Measurements from ENCODE around the gene PIK3R4. TPM values are rescaled to one million over a fixed set of nuclear protein-coding genes. Genes with fewer than 3 reads are reported as not detected.

The PIK3R4 gene
- total RNA-seq, 1 experiment from 2014 or later: 43.4 TPM

GRCh38 chr3:130729154-130729553 is 17.5 kb downstream of the PIK3R4 start:
- Histone ChIP-seq H3K27me3 (no peaks in the 10 kb centered on the region), H3K36me3 (peaks cover 34% of the 10 kb centered on the region)
- no peak for DNase-seq

GRCh38 chr3:130728037-130728436 is 18.6 kb downstream of the PIK3R4 start:
- no peak overlapping the region for H3K4me3 ChIP-seq
- H3K4me1 ChIP-seq: no peaks in the 10 kb centered on the region
- peaks cover 29% of the 10 kb centered on the region for H3K36me3 ChIP-seq
- H3K27me3 ChIP-seq: no peaks in the 10 kb centered on the region
- DNase-seq: no peak
- H3K9me3 ChIP-seq (replicated peaks): no peaks in the 10 kb centered on the region
- no peak overlapping the region for H3K27ac ChIP-seq

More at GRCh38 chr3:130729154-130729553, 17.5 kb downstream of the PIK3R4 start:
- no peak overlapping the region for H3K27ac ChIP-seq
- no peaks in the 10 kb centered on the region for H3K9me3 ChIP-seq (replicated peaks)
- no peaks in the 10 kb centered on the region for H3K4me1 ChIP-seq
- H3K4me3 ChIP-seq: no peak overlapping the region

- H3K9me3 ChIP-seq (replicated peaks): no peaks in the 10 kb centered on the region
- H3K27me3 ChIP-seq: no peaks in the 10 kb centered on the region
- H3K4me1 ChIP-seq: no peaks in the 10 kb centered on the region
- no peak overlapping the region for H3K27ac ChIP-seq
- no peak overlapping the region for H3K4me3 ChIP-seq
- H3K36me3 ChIP-seq: peaks cover 22% of the 10 kb centered on the region; the same call in 1 of the 2 replicates
- DNase-seq: no peak
Observed at GRCh38 chr3:130725746-130726145, 20.9 kb downstream of the PIK3R4 start.

GRCh38 chr3:130715616-130716015 is 31.0 kb downstream of the PIK3R4 start:
- Histone ChIP-seq H3K4me3 (no peak overlapping the region), H3K27ac (no peak overlapping the region), H3K4me1 (no peaks in the 10 kb centered on the region), H3K36me3 (peaks cover 33% of the 10 kb centered on the region), H3K9me3 (replicated peaks) (no peaks in the 10 kb centered on the region), H3K27me3 (no peaks in the 10 kb centered on the region)
- DNase-seq: no peak

GRCh38 chr3:130712718-130713423 is 33.8 kb downstream of the PIK3R4 start:
- peaks cover 33% of the 10 kb centered on the region for H3K36me3 ChIP-seq
- H3K27ac ChIP-seq: no peak overlapping the region
- no peaks in the 10 kb centered on the region for H3K27me3 ChIP-seq
- no peaks in the 10 kb centered on the region for H3K9me3 ChIP-seq (replicated peaks)
- H3K4me3 ChIP-seq: no peak overlapping the region
- DNase-seq: no peak
- H3K4me1 ChIP-seq: no peaks in the 10 kb centered on the region

- Histone ChIP-seq H3K27ac (no peak overlapping the region), H3K27me3 (no peaks in the 10 kb centered on the region), H3K4me3 (no peak overlapping the region), H3K36me3 (peaks cover 32% of the 10 kb centered on the region), H3K4me1 (no peaks in the 10 kb centered on the region), H3K9me3 (replicated peaks) (no peaks in the 10 kb centered on the region)
- DNase-seq: no peak
Observed at GRCh38 chr3:130711565-130712324, 34.9 kb downstream of the PIK3R4 start.

- H3K27me3 ChIP-seq: no peaks in the 10 kb centered on the region
- no peak overlapping the region for H3K27ac ChIP-seq
- H3K4me3 ChIP-seq: no peak overlapping the region
- H3K9me3 ChIP-seq (replicated peaks): no peaks in the 10 kb centered on the region
- peaks cover 25% of the 10 kb centered on the region for H3K36me3 ChIP-seq
- H3K4me1 ChIP-seq: no peaks in the 10 kb centered on the region
- DNase-seq: no peak
Observed at GRCh38 chr3:130709671-130710070, 37.0 kb downstream of the PIK3R4 start.

GRCh38 chr3:130707902-130708601 is 38.6 kb downstream of the PIK3R4 start:
- H3K36me3 ChIP-seq: peaks cover 29% of the 10 kb centered on the region
- no peaks in the 10 kb centered on the region for H3K27me3 ChIP-seq
- H3K9me3 ChIP-seq (replicated peaks): no peaks in the 10 kb centered on the region
- H3K4me1 ChIP-seq: no peaks in the 10 kb centered on the region
- H3K27ac ChIP-seq: no peak overlapping the region
- DNase-seq: no peak
- no peak overlapping the region for H3K4me3 ChIP-seq

GRCh38 chr3:130705501-130705900 is 41.1 kb downstream of the PIK3R4 start:
- Histone ChIP-seq H3K4me3 (no peak overlapping the region), H3K27me3 (no peaks in the 10 kb centered on the region), H3K9me3 (replicated peaks) (no peaks in the 10 kb centered on the region), H3K27ac (no peak overlapping the region), H3K36me3 (peaks cover 38% of the 10 kb centered on the region), H3K4me1 (no peaks in the 10 kb centered on the region)
- DNase-seq: no peak

GRCh38 chr3:130702985-130703384 is 43.6 kb downstream of the PIK3R4 start:
- H3K4me1 ChIP-seq: no peaks in the 10 kb centered on the region
- no peak for DNase-seq
- H3K36me3 ChIP-seq: peaks cover 48% of the 10 kb centered on the region
- no peaks in the 10 kb centered on the region for H3K27me3 ChIP-seq
- H3K27ac ChIP-seq: no peak overlapping the region
- no peak overlapping the region for H3K4me3 ChIP-seq
- H3K9me3 ChIP-seq (replicated peaks): no peaks in the 10 kb centered on the region

- DNase-seq: peak; percentile 9 to 36
- no peaks in the 10 kb centered on the region for H3K9me3 ChIP-seq (replicated peaks)
- H3K27ac ChIP-seq: no peak overlapping the region
- peaks cover 48% of the 10 kb centered on the region for H3K36me3 ChIP-seq
- no peaks in the 10 kb centered on the region for H3K27me3 ChIP-seq
- H3K4me3 ChIP-seq: no peak overlapping the region
- H3K4me1 ChIP-seq: no peaks in the 10 kb centered on the region
Observed at GRCh38 chr3:130700541-130700940, 46.1 kb downstream of the PIK3R4 start.

- H3K36me3 ChIP-seq: peaks cover 48% of the 10 kb centered on the region
- H3K4me3 ChIP-seq: no peak overlapping the region
- no peaks in the 10 kb centered on the region for H3K4me1 ChIP-seq
- DNase-seq: peak in 1 of 2 experiments; percentile 45
- no peak overlapping the region for H3K27ac ChIP-seq
- H3K9me3 ChIP-seq (replicated peaks): no peaks in the 10 kb centered on the region
- H3K27me3 ChIP-seq: no peaks in the 10 kb centered on the region
Observed at GRCh38 chr3:130699765-130700164, 46.9 kb downstream of the PIK3R4 start.

- Histone ChIP-seq H3K9me3 (replicated peaks) (no peaks in the 10 kb centered on the region), H3K4me3 (no peak overlapping the region), H3K27me3 (no peaks in the 10 kb centered on the region), H3K27ac (no peak overlapping the region), H3K36me3 (peaks cover 25% of the 10 kb centered on the region), H3K4me1 (no peaks in the 10 kb centered on the region)
- DNase-seq: no peak
Observed at GRCh38 chr3:130693314-130693713, 53.3 kb downstream of the PIK3R4 start.

- H3K27me3 ChIP-seq: no peaks in the 10 kb centered on the region
- no peak overlapping the region for H3K4me3 ChIP-seq
- no peaks in the 10 kb centered on the region for H3K9me3 ChIP-seq (replicated peaks)
- H3K36me3 ChIP-seq: peaks cover 17% of the 10 kb centered on the region
- H3K4me1 ChIP-seq: no peaks in the 10 kb centered on the region
- DNase-seq: no peak
- H3K27ac ChIP-seq: no peak overlapping the region
Observed at GRCh38 chr3:130692455-130692854, 54.2 kb downstream of the PIK3R4 start.
